CD14-positive monocyte (primary cell): ENCODE data around the gene GALNT18. TPM values are rescaled to one million over a fixed set of nuclear protein-coding genes. Genes with fewer than 3 reads are reported as not detected.

Experiments
- DNase-seq, 3 donors: peaks; one replicate each; pipeline ENCODE4 v3.0.0-alpha.2; 2011 to 2022
- H2AFZ ChIP-seq: 2 replicates; pipeline ENCODE4 v1.6.0; 2012; ENCODE audit warnings: mild to moderate bottlenecking, low read depth, low read length, inconsistent platforms; ENCODE audit not compliant: insufficient read depth, poor library complexity, severe bottlenecking
- H3K27ac ChIP-seq, 2 donors: 1 replicate in 1 of 2; 2 replicates in 1 of 2; pipeline ENCODE4 v1.5.1; 2012 to 2013; ENCODE audit warnings: low read length in 2 of 2, control low read depth in 1 of 2, inconsistent platforms in 1 of 2, low read depth in 1 of 2, mild to moderate bottlenecking in 1 of 2
- H3K27me3 ChIP-seq, 2 donors: one replicate each; pipeline versions ENCODE4 v1.6.0 to v1.6.1; 2011 to 2013; ENCODE audit warnings: low read length in 2 of 2; ENCODE audit not compliant: control insufficient read depth in 2 of 2, insufficient read depth in 2 of 2
- H3K36me3 ChIP-seq, 2 donors: replicated peaks in 1 of 2; 1 replicate in 1 of 2; 2 replicates in 1 of 2; pipeline versions ENCODE4 v1.5.1 to v1.6.1; 2012 to 2013; ENCODE audit warnings: low read length in 2 of 2, control low read depth in 1 of 2, inconsistent platforms in 1 of 2, mild to moderate bottlenecking in 1 of 2; ENCODE audit not compliant: insufficient read depth in 2 of 2, control insufficient read depth in 1 of 2
- H3K4me1 ChIP-seq, 2 donors: 1 replicate in 1 of 2; 2 replicates in 1 of 2; pipeline versions ENCODE4 v1.5.1 to v1.6.1; 2012 to 2013; ENCODE audit warnings: low read length in 2 of 2, control low read depth in 1 of 2, inconsistent platforms in 1 of 2, mild to moderate bottlenecking in 1 of 2, moderate library complexity in 1 of 2; ENCODE audit not compliant: insufficient read depth in 2 of 2, control insufficient read depth in 1 of 2
- H3K4me2 ChIP-seq: replicated peaks from 2 replicates; pipeline ENCODE3; 2012; ENCODE audit warnings: low read length, moderate library complexity, mild to moderate bottlenecking; ENCODE audit not compliant: poor library complexity, severe bottlenecking; ENCODE audit errors: extremely low read depth
- H3K4me3 ChIP-seq, 3 experiments: fragments of 200-600 bp in 1 of 3; sonication (generic) in 1 of 3; replicated peaks in 1 of 3; 1 replicate in 2 of 3; 2 replicates in 1 of 3; pipeline ENCODE4 v1.5.1; 2011 to 2013; ENCODE audit warnings: low read length in 3 of 3, mild to moderate bottlenecking in 3 of 3, control low read depth in 2 of 3, low read depth in 2 of 3, inconsistent platforms in 1 of 3, moderate library complexity in 1 of 3
- H3K79me2 ChIP-seq: 2 replicates; pipeline ENCODE4 v1.6.0; 2012; ENCODE audit warnings: mild to moderate bottlenecking, control low read depth, inconsistent platforms, low read length, moderate library complexity; ENCODE audit not compliant: insufficient read depth
- H3K9ac ChIP-seq: 2 replicates; pipeline ENCODE4 v1.6.0; 2017; ENCODE audit warnings: low read length, mild to moderate bottlenecking; ENCODE audit not compliant: insufficient read depth, poor library complexity, severe bottlenecking
- H3K9me3 ChIP-seq, 2 donors: replicated peaks in 1 of 2; 1 replicate in 1 of 2; 2 replicates in 1 of 2; pipeline versions ENCODE4 v1.5.1 to v1.6.1; 2012 to 2013; ENCODE audit warnings: low read length in 2 of 2, control low read depth in 1 of 2; ENCODE audit not compliant: control insufficient read depth in 1 of 2, insufficient read depth in 1 of 2
- H4K20me1 ChIP-seq: 2 replicates; pipeline ENCODE4 v1.6.0; 2012; ENCODE audit warnings: mild to moderate bottlenecking, low read length, control low read depth, moderate library complexity; ENCODE audit not compliant: insufficient read depth
- H3K27ac Mint-ChIP-seq, 7 donors: one replicate each; pipeline ENCODE4 v1.8.0; 2020; ENCODE audit warnings: mild to moderate bottlenecking in 7 of 7, mixed read lengths in 7 of 7, moderate library complexity in 6 of 7, inconsistent platforms in 2 of 7
- H3K27me3 Mint-ChIP-seq, 3 donors: one replicate each; pipeline ENCODE4 v1.8.0; 2021 to 2022; ENCODE audit warnings: low read depth in 3 of 3, mild to moderate bottlenecking in 3 of 3, mixed read lengths in 3 of 3, moderate library complexity in 3 of 3, inconsistent platforms in 1 of 3
- H3K36me3 Mint-ChIP-seq, 2 donors: one replicate each; pipeline ENCODE4 v1.8.0; 2020; ENCODE audit warnings: mixed read lengths in 2 of 2, inconsistent platforms in 1 of 2, mild to moderate bottlenecking in 1 of 2
- H3K4me1 Mint-ChIP-seq: one replicate; pipeline ENCODE4 v1.8.0; 2020; ENCODE audit warnings: mild to moderate bottlenecking, mixed read lengths
- H3K4me3 Mint-ChIP-seq, 2 donors: one replicate each; pipeline ENCODE4 v1.8.0; 2020; ENCODE audit warnings: mild to moderate bottlenecking in 2 of 2, mixed read lengths in 2 of 2, moderate library complexity in 1 of 2
- H3K9me3 Mint-ChIP-seq, 7 donors: one replicate each; pipeline ENCODE4 v1.8.0; 2020 to 2022; ENCODE audit warnings: mixed read lengths in 7 of 7, mild to moderate bottlenecking in 6 of 7, moderate library complexity in 6 of 7, inconsistent platforms in 2 of 7
- WGBS: methylation state at CpG from one replicate; pipeline ENCODE4 v1.1.5; 2013; ENCODE audit warnings: missing lambda C conversion rate; ENCODE audit not compliant: insufficient coverage; 5-methylcytosine and 5-hydroxymethylcytosine counted together
- intact Hi-C, 2 donors: fragments of 100-400 bp; cut with micrococcal nuclease; formaldehyde crosslinking; loops; one replicate each; pipeline versions ENCODE4 v1.15.0 to v1.15.1; 2023
- polyA plus RNA-seq, 3 donors: library from polyadenylated mRNA; depleted of rRNA in 1 of 3; unstranded in 2 of 3; stranded (reverse) in 1 of 3; fragments of 300-500 nt in 2 of 3; fragments of >200 nt in 1 of 3; fragmentation: Illumina TruSeq in 2 of 3; gene quantifications; 1 replicate in 2 of 3; 2 replicates in 1 of 3; pipeline ENCODE4 v1.2.3, GENCODE V29; 2012 to 2021
- TF ChIP-seq, protein P1 (sequence below): fragments of 200-600 bp; IDR thresholded peaks from one replicate; pipeline ENCODE4 v1.8.0; 2022; ENCODE audit warnings: antibody characterized with exemption, mild to moderate bottlenecking

The GALNT18 gene
- polyA plus RNA-seq, 3 donors = not detected

- 75% methylated on average over 1 of the region's 4 CpGs for WGBS
- no peak overlapping the region for H2AFZ ChIP-seq
- no peaks in the 10 kb centered on the region for H3K9me3 ChIP-seq
- no peak for DNase-seq
- no peaks in the 10 kb centered on the region for H3K4me1 Mint-ChIP-seq
- peaks cover 0 to 7% (median 0%) of the 10 kb centered on the region in 7 donors for H3K9me3 Mint-ChIP-seq
- H3K79me2 ChIP-seq = no peaks in the 10 kb centered on the region
- H4K20me1 ChIP-seq = no peaks in the 10 kb centered on the region
- TF ChIP-seq, protein P1, sequence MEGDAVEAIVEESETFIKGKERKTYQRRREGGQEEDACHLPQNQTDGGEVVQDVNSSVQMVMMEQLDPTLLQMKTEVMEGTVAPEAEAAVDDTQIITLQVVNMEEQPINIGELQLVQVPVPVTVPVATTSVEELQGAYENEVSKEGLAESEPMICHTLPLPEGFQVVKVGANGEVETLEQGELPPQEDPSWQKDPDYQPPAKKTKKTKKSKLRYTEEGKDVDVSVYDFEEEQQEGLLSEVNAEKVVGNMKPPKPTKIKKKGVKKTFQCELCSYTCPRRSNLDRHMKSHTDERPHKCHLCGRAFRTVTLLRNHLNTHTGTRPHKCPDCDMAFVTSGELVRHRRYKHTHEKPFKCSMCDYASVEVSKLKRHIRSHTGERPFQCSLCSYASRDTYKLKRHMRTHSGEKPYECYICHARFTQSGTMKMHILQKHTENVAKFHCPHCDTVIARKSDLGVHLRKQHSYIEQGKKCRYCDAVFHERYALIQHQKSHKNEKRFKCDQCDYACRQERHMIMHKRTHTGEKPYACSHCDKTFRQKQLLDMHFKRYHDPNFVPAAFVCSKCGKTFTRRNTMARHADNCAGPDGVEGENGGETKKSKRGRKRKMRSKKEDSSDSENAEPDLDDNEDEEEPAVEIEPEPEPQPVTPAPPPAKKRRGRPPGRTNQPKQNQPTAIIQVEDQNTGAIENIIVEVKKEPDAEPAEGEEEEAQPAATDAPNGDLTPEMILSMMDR = no peak
- no peaks in the 10 kb centered on the region for H3K36me3 Mint-ChIP-seq
- H3K4me3 Mint-ChIP-seq = no peak overlapping the region
- H3K27me3 Mint-ChIP-seq = peaks cover 0 to 15% (median 2%) of the 10 kb centered on the region in 3 donors
- no peak overlapping the region for H3K4me3 ChIP-seq
- no peaks in the 10 kb centered on the region for H3K4me1 ChIP-seq
- no peak overlapping the region for H3K9ac ChIP-seq
- H3K4me2 ChIP-seq = no peak overlapping the region
- H3K27me3 ChIP-seq = no peaks in the 10 kb centered on the region
- H3K27ac Mint-ChIP-seq = no peak overlapping the region
- no peaks in the 10 kb centered on the region for H3K36me3 ChIP-seq
- intact Hi-C loops = no loop called here
- H3K27ac ChIP-seq = no peak overlapping the region
These were observed 285.1 kb downstream of the GALNT18 start for GRCh38 chr11:11336664-11337063.

DNA sequence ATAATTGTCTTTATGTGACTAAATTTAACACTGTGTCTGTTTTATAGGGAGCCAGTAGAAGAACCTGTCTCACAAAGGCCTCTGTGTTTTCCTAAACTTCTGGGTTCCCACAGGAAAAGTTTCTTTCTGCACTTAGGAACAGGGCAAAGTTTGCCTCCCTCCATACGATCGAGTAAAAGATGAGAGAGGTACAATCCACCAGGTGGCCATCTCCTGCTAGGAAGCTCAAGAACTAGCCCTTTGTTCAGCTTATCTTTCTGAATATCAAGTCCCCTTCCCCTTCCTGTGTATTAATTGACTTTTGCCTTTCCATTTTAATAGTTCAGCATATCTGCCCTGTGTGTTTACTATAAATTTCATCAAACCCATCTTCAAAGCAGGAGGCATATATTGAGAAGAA lies 286.8 kb downstream of the GALNT18 start:
- no peaks in the 10 kb centered on the region for H3K4me1 ChIP-seq
- H3K4me2 ChIP-seq = no peak overlapping the region
- H3K9me3 Mint-ChIP-seq = peaks cover 0 to 7% (median 0%) of the 10 kb centered on the region in 7 donors
- intact Hi-C loops = no loop called here
- H3K4me3 Mint-ChIP-seq = no peak overlapping the region
- peaks cover 0 to 15% (median 2%) of the 10 kb centered on the region in 3 donors for H3K27me3 Mint-ChIP-seq
- H3K36me3 Mint-ChIP-seq = no peaks in the 10 kb centered on the region
- H3K27me3 ChIP-seq = no peaks in the 10 kb centered on the region
- no peaks in the 10 kb centered on the region for H3K4me1 Mint-ChIP-seq
- H2AFZ ChIP-seq = no peak overlapping the region
- TF ChIP-seq, protein P1 = no peak
- no peaks in the 10 kb centered on the region for H4K20me1 ChIP-seq
- H3K79me2 ChIP-seq = no peaks in the 10 kb centered on the region
- H3K4me3 ChIP-seq = no peak overlapping the region
- 100% methylated on average over 2 of the region's 2 CpGs for WGBS
- H3K27ac ChIP-seq = no peak overlapping the region
- H3K9ac ChIP-seq = no peak overlapping the region
- no peaks in the 10 kb centered on the region for H3K36me3 ChIP-seq
- DNase-seq = no peak
- H3K9me3 ChIP-seq = no peaks in the 10 kb centered on the region
- H3K27ac Mint-ChIP-seq = no peak overlapping the region
